IPS DF 4.7 (cell line): ENCODE results near the gene TEKT3.

ENCODE experiments used
- DNase-seq: peaks from one replicate; pipeline ENCODE4 v3.0.0-alpha.2; 2013; ENCODE audit warnings: low spot score; ENCODE audit errors: extremely low read depth

Gene TEKT3

GRCh38 chr17:15266325-15267125, 74.9 kb downstream of the TEKT3 start:
- DNase-seq: no peak

GRCh38 chr17:15265131-15265530, 76.3 kb downstream of the TEKT3 start, which contains the start of gene PMP22:
Gene PMP22, minus strand, starts transcription at chr17:15265326. Its CDS starts 4,599 bp downstream, at chr17:15260727.
- DNase-seq: no peak

GRCh38 chr17:15264542-15264941, 76.9 kb downstream of the TEKT3 start:
- DNase-seq: no peak

GRCh38 chr17:15263680-15264079, 77.7 kb downstream of the TEKT3 start:
- no peak for DNase-seq

- no peak for DNase-seq
Measured at GRCh38 chr17:15263206-15263579, 78.2 kb downstream of the TEKT3 start.

- DNase-seq: no peak
Measured at GRCh38 chr17:15262291-15263205, 78.8 kb downstream of the TEKT3 start.

GRCh38 chr17:15261802-15262290, 79.6 kb downstream of the TEKT3 start:
- no peak for DNase-seq

- no peak for DNase-seq
Measured at GRCh38 chr17:15261258-15261801, 80.1 kb downstream of the TEKT3 start.

- DNase-seq: no peak
Measured at GRCh38 chr17:15260376-15261257, 80.8 kb downstream of the TEKT3 start.

GRCh38 chr17:15257796-15258512, 83.4 kb downstream of the TEKT3 start:
- no peak for DNase-seq

- DNase-seq: no peak
Measured at GRCh38 chr17:15257258-15257788, 84.1 kb downstream of the TEKT3 start.

- DNase-seq: no peak
Measured at GRCh38 chr17:15256689-15257088, 84.7 kb downstream of the TEKT3 start.

- DNase-seq: no peak
Measured at GRCh38 chr17:15255713-15256454, 85.5 kb downstream of the TEKT3 start.
